Measurements from ENCODE around the gene ANAPC5.

DNA sequence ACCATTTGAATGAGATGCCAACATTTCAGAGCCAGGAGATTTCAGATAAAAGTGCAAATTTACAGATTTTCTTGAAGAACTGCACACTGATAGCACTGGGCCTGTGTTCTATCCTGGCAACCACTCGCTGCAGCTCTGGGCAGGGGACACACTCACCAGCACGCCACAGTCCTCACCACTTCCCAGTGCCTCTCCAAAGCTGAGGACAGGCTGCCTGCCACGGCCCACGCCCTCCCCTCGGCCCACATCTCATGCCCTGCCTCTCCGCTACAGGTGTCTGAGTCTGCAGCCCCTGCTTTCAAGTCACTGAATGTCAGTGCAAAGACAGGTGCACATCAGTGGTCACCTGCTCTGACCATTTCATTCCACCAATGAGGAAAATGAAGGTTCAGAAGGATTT, 68.4 kb downstream of the ANAPC5 start:
- TF ChIP-seq, protein P1, sequence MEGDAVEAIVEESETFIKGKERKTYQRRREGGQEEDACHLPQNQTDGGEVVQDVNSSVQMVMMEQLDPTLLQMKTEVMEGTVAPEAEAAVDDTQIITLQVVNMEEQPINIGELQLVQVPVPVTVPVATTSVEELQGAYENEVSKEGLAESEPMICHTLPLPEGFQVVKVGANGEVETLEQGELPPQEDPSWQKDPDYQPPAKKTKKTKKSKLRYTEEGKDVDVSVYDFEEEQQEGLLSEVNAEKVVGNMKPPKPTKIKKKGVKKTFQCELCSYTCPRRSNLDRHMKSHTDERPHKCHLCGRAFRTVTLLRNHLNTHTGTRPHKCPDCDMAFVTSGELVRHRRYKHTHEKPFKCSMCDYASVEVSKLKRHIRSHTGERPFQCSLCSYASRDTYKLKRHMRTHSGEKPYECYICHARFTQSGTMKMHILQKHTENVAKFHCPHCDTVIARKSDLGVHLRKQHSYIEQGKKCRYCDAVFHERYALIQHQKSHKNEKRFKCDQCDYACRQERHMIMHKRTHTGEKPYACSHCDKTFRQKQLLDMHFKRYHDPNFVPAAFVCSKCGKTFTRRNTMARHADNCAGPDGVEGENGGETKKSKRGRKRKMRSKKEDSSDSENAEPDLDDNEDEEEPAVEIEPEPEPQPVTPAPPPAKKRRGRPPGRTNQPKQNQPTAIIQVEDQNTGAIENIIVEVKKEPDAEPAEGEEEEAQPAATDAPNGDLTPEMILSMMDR (IDR thresholded peaks at IDR 0.05), result no peak
- no peak for TF ChIP-seq POLR2A (IDR thresholded peaks at IDR 0.05)

All from uterus (tissue), 2 donors.